Measurements from ENCODE around the gene SLC11A2. TPM values are rescaled to one million over a fixed set of nuclear protein-coding genes. Genes with fewer than 3 reads are reported as not detected.

SLC11A2 gene
- total RNA-seq, 4 donors from 2014 or later, result 43.3 to 64.8 (median 50.8) TPM

DNA sequence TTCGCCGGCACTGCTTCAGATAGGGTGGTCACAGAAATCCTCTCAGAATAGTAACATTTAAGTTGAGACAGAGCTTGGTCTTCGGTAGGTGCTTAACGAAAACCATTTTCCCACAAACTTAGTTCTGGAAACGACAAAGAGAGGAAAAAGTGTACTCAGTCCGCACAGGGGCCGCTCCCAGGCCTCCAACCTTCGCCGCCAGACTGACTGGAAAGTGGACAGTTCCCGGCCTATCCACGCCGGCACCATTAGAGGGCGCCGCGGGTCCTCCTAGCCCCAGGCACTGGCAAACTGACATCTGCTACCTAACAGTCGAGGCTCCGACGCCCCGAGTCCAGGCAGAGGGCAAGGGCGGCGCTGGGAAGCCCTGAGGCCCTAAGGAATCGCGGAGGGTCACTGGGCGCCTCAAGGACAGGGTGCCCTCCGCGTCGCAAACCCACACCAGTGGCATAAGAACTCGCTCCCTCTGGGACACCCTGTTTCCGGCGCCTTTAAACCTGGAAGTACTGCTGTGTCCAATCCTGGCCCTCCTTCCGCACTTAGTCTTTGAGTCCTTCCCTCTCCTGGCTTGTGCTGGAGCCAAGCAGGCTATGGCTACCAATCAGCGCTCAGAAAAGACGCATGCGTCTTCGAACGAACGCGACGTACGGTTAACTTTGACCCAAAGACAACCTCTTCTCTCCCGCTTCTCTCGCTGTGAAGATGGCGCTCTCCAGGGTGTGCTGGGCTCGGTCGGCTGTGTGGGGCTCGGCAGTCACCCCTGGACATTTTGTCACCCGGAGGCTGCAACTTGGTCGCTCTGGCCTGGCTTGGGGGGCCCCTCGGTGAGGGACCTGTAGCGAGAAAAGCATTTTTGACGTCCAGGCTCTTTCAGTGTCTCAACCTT is 21.7 kb upstream of the SLC11A2 start, which contains the start of gene LETMD1:
TSS of gene LETMD1 (plus strand) at position 673 of the 886 bp plus-strand sequence. CDS start at position 703, 30 bp downstream.
- TF ChIP-seq, protein P1, sequence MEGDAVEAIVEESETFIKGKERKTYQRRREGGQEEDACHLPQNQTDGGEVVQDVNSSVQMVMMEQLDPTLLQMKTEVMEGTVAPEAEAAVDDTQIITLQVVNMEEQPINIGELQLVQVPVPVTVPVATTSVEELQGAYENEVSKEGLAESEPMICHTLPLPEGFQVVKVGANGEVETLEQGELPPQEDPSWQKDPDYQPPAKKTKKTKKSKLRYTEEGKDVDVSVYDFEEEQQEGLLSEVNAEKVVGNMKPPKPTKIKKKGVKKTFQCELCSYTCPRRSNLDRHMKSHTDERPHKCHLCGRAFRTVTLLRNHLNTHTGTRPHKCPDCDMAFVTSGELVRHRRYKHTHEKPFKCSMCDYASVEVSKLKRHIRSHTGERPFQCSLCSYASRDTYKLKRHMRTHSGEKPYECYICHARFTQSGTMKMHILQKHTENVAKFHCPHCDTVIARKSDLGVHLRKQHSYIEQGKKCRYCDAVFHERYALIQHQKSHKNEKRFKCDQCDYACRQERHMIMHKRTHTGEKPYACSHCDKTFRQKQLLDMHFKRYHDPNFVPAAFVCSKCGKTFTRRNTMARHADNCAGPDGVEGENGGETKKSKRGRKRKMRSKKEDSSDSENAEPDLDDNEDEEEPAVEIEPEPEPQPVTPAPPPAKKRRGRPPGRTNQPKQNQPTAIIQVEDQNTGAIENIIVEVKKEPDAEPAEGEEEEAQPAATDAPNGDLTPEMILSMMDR (IDR thresholded peaks at IDR 0.05; ENCODE audit: low read depth), result no peak

DNA sequence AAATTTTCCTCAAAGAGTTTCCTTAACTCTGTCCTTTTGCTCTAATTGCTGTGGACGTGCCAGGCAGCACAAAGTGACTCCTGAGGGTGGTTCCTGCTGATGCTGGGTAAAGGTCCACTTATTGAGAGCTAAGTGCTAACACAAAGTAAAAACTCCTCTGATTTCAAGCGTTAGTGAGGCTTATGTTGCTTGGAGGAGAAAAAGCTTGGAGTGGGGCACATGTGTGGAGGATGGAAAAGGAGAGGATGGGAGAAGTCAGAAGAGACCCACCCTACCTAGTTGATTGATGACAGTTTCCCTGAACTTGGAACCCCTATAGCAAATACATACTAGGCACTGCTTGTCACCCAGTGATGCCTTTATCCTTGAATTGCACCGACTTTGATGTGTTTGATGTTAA is 10.1 kb upstream of the SLC11A2 start:
- TF ChIP-seq, protein P1 (IDR thresholded peaks at IDR 0.05; ENCODE audit: low read depth), result no peak

DNA sequence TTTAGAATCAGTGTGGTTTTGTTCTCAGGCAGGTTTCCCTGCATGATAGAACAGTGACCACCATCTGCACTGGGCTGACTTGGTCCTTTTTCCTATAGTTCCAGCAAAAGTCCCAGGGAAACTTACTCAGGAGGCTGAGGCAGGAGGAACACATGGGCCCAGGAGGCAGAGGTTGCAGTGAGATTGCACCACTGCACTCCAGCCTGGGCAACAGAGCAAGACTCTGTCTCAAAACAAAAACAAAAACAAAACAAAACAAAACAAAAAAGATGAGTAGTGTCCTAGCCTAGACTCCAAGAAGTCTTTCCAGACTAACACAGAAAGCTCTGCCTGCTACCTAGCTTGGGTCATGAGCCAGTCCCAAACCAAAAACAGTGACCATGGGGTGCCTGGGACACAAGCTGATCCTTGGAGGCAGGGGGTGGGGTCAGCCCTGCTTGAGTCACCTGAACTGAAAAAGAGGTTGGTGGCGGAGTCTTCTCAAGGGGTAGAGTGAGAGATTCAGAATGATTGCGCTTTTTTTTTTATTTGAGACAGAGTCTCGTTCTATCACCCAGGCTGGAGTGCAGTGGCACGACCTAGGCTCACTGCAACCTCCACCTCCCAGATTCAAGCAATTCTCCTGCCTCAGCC is 7.4 kb upstream of the SLC11A2 start:
- TF ChIP-seq, protein P1 (IDR thresholded peaks at IDR 0.05; ENCODE audit: low read depth), result no peak

DNA sequence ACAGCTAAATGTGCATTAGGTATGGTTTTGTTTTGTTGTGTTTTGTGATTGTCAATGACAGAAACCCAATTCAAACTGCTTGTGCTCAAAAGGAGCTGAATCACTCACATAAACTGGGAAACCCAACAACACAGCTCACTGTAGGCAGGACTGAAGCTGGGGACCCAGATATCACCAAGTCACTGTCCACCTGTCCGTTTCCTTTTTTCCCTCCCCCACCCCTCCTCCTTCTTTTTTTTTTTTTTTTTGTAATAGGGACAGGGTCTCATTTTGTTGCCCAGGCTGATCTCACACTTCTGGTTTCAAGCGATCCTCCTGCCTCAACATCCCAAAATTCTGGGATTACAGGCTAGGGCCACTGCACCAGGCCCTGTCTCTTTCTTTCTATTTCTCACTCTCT is 6.9 kb upstream of the SLC11A2 start:
- TF ChIP-seq, protein P1 (IDR thresholded peaks at IDR 0.05; ENCODE audit: low read depth), result no peak

DNA sequence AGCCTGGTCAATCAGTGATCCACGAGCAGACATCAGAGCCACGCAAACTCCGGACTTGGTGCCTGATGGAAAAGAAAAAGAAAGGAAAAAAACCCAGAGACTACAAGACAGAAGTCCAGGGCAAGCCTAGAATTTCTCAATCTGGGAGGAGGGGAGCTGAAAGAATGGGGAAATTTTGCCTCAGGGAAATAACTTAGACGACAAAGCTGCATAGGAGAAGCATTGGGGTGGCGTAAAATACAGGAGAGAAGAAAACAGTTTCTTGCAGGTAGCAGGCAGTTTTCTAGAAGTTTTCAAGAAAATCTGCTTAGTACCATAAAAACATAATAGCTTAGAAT is 2.6 kb upstream of the SLC11A2 start:
- TF ChIP-seq, protein P1 (IDR thresholded peaks at IDR 0.05; ENCODE audit: low read depth), result no peak

DNA sequence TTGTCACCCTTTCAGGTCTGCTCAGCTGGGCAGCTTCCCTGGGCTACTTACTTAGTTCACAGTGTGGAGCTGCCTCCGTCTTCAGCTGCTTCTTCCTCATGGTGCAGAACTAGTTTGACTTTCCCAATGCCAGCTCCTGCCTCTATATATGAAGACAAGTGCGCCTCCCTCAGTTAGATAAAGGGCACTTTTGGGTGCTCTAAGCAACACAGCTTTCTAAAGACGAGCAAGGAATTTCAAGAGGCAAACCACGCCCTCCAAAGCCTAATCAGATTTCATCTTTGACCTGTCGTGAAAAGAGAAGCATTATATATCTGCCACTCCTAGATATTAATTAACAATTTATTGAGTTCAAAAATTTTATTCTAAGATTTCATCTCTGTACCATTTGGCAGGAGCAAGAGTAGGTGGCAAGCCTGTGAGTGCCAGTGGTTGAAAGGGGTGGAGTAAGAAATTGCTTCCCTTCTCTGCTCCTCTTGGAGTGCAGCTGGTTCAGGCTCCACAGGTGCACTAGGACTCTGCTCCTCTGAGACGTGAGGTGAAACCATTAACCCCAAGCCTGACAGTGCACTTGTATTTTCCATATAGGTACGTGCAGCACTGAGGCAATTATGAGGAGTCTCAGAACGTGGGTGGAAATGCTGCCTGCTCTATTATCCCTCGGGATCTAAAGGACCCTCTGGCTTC is 2.1 kb upstream of the SLC11A2 start:
- TF ChIP-seq, protein P1 (IDR thresholded peaks at IDR 0.05; ENCODE audit: low read depth), result no peak

DNA sequence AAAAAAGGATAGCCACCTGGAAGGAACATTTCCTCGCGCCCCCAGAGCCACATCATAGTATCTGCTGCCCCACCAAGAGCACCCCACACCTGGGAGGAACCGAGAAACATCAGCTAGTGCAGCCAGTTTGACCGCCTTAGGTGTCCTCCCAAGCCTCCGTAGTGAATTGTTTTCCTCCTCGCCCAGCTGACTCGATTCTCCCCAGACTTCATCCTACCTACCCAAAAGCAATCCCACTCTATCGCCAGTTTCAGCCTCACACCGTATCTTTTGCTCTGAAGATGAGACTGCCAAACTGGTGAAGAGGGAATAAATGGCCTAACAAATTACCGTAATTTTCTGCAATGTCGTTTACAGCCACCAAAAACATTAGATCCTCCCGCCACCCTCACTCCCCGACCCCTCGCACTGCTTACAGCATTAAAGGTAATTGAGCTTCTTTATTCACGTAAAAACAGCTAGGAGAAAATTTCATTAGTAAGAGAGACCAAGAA is 1.2 kb upstream of the SLC11A2 start:
- TF ChIP-seq, protein P1 (IDR thresholded peaks at IDR 0.05; ENCODE audit: low read depth), result no peak
